Measurements from ENCODE around the gene EPSTI1.
"Not testable (repeated sequence)": the region's sequence is repeated elsewhere in the genome, so short reads cannot be mapped to it uniquely, and the experiment has no call there.

Gene EPSTI1

DNA sequence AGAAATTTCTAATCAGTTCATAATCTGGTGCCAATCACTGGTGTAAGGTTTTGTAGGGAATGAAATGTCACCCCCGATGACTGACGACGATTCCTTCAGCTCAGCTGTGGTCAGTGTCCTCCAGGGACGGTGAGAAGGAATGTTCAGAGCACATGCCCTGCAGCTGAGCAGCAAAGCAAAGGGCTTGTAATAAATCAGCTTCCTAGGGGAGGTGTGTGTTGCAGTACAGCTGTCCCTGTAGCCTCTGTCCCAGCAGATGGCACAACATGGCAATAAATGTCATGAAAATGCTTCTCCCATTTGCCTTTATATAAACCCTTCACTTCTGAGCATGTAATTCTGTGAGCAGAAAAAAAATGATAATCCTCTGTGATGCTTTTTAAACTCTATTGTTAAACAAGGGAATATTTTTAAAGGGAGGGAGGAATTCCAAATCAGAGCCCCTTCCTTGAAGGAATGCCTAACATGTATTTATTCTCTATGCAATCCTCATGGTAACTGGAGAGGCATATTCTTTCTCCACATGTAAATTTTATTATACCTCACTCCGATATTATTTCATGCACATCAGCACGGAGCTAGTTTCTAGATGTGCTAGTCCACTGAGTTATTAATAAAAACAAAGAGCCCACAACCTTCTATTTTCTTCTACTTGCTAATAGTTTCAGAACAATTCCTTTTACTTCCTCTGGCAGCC, 108.1 kb downstream of the EPSTI1 start:
- no peak for FAIRE-seq

DNA sequence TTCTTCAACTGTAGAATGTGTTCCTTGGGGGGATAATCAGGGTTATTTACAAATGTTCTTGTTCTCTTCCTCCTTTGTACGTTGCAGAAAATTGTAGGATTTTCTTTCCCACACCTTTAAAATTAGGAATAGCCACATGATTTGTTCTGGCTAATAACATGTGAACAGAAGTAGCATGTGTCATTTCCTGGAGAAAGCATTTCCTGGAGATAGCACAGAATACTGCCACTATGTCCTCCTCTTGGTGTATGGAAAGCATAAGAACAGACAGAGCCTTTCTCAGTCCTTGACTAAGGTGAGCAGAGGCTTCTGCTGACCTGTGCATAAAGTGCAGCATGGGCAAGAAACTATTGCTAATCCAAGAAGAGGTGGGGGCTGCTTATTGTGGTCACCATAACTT, 108.9 kb downstream of the EPSTI1 start:
- FAIRE-seq, result no peak

GRCh38 chr13:42880056-42880605, 111.9 kb downstream of the EPSTI1 start:
- FAIRE-seq, result no peak

DNA sequence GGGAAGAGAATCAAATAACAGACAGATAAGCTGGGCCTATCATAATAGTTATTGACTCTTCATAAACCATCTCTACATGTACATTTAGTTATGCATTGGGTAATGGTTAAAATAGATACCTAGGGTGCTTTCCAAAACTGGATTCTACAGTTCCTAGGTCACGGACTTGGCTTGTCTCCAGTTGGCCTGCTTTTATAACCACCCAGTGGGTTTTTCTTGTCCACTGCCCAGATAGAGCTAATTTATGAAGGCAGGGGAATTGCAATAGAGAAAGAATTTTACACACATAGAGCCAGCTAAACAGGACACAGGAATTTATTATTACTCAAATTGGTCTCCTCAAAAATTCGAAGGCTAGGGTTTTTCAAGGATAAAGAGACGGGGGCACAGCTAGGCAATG, 113.3 kb downstream of the EPSTI1 start:
- FAIRE-seq, result no peak

GRCh38 chr13:42876887-42877545, 115.0 kb downstream of the EPSTI1 start:
- FAIRE-seq, result no peak

DNA sequence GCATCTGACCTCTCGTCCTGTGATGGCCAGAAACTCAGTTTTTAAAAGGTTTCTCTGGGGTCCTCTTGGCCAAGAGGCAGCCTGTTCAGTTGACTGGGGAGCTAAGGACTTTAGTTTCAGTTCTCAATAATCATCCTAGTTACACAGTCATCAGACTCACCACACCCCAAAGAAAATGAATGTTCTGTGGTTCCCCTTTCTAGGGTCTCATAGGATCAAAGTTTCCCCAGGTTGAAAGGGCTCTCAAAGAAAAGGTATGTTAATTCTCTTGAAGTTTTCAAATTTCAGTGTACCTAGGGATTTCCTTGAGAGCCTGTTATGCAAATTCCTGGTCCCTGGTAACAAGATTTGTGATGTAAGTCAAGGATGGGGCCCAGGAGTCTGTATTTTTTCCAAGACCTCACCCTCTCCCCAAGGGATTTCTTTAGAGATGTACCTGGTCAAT, 115.7 kb downstream of the EPSTI1 start:
- FAIRE-seq, result no peak

- no peak for FAIRE-seq
Observed at GRCh38 chr13:42875475-42876269, 116.4 kb downstream of the EPSTI1 start.

DNA sequence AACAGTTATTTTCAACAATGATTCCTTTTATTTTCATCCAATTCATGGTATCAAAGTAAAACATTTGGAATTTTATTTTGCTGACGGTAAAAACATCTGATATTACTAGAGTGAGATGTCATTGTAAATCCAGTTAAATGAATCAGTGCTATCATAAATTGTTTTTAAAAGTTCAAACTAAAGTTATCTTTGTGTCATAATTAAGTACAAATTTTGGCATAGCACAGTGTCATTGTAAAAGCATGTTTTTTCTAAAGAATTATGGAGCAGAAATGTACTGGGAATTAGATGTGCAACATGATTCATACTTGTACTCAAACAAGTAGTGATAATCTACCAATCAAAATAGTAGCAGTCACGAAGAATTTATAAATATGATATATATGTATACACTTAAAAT, 117.8 kb downstream of the EPSTI1 start:
- no peak for FAIRE-seq

DNA sequence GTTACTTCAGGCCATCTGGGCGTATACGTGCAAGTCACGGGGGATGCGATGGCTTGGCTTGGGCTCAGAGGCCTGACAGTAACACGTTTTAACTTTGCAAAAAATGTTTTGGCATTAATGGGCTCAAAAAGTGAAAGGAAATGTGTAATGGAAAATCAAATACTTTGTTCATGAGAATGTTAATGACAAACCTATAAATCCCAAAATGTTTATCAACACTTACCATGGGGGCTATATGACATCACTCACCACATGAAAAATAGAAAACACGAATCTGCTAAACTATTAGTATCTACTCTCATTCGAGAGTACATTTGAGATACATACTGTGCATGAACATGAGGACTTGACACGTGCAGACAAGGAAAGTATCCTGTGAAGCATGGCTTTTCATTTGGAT, 119.0 kb downstream of the EPSTI1 start:
- no peak for FAIRE-seq

DNA sequence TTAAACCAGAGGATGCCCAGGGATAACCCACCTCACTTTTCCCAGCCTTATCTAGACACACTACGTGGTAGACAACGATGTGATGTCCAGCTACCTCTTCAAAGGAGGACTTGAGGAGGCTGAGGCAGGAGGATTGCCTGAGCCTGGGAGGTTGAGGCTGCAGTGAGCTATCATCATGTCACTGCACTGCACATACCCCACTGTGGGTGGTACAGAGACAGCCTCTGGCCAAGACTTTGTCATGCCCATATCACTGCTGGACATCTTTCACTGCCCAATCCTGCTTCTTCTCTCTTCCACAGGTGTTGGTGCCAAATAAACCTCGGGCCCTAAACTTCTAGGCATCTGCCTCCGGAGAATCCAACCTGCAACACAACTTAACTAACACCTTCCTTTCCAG, 124.8 kb downstream of the EPSTI1 start:
- no peak for FAIRE-seq

GRCh38 chr13:42865768-42866102, 126.3 kb downstream of the EPSTI1 start:
- no peak for FAIRE-seq

DNA sequence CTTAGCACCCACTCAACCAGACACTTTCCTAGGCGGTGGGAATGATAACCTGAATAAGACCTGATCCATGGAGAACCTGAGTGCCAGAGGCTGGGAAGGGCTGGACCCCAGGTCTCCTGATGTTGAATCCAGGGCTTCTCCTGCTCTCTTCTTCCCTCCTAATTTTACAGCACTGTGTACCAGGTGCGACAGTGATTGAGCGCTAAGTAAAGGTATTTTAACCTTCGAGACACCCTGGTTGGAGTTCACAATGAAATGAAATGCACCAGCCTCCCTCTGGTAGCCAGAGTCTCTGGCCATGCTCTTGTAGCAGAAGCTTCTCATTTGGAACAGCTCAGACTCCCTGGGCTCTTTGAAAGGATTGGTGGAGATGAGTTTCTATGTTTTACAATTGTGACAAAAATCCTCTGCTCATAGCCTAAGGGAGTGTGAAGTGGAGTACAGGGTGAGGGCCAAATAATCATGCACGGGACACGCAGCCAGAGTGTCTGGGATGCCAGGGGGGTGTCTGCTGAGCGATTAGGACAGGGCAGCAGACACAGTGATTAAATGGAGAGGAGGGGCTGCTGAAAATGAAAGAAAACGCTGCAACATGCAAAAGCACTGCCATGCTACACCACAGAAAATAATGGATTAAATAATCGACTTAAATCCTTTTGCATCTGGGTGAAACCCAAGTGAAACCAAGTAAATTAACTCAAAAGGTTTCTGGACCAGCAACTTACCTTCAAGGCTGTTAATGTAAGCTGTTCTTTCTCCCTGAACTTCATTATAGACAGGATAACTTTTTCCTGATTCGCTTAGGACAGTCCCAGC, 126.9 kb downstream of the EPSTI1 start:
- no peak for FAIRE-seq

DNA sequence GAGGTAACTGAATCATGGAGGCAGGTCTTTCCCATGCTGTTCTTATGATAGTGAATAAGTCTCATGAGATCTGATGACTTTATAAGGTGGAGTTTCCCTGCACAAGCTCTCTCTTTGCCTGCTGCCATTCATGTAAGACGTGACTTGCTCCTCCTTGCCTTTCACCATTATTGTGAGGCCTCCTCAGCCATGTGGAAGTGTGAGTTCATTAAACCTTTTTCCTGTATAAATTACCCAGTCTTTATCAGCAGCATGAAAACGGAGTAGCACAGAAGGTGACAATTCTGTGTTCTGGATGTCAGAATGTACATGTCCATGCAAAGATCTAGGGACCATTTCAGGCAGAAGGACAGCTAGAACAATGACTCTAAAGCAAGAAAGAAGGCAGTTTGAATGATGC, 129.7 kb downstream of the EPSTI1 start:
- FAIRE-seq, result not testable (repeated sequence)

DNA sequence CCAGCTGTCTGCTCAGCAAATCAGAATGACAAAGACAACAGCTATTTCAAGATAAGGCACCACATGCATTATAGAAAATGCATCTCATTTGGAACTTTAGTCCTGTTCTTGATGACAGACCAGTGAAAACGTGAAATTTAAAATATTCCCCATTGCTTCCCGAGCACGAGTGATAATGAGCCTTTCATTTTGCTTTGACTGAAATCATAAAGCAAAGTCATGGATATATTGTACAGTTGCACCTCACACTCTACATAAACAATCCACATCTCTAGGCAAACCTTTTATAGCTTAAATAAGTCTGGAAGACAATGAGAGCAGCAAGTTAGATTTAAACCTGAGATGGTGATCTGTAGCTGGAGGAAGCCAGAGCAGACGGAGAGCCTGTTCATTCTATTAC, 131.6 kb downstream of the EPSTI1 start:
- FAIRE-seq, result no peak

- no peak for FAIRE-seq
Observed at GRCh38 chr13:42859760-42860159, 132.3 kb downstream of the EPSTI1 start.

DNA sequence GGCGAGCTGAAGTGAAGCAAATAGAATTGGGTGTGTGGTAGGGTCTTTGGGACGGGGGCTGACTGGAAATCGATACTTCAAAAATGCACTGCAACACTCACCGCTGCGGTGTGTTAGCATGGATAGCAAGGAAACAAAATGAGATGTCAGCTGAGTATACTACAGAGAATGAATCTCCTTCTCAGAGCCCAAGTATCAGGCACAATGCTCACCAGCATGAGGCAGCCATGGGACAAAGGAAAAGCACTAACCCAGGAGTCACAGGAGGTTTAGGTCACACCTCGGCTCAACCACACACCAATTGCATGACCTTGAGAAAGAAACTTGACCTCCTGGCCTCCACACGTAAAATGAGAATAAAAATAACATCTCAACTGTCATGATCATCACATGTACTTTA, 136.6 kb downstream of the EPSTI1 start:
- no peak for FAIRE-seq

DNA sequence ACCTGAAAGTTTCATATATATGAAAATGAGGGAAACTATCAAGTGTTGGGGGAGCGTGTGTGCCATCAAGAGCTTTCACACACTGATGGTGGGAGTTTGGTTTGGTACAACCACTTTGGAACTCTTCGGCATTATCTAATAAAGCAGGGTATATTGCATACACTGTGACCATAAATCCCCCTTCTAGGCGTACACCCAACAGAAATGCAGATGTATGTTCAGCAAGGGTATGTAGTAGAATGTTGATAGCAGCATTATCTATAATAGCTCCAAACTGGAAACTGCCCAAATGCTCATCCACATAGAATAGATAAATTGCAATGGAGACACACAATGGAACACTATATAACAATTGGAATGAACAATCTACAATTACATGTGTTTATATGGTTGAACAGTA, 139.9 kb downstream of the EPSTI1 start:
- FAIRE-seq, result no peak

GRCh38 chr13:42849200-42849599, 142.8 kb downstream of the EPSTI1 start:
- no peak for FAIRE-seq

DNA sequence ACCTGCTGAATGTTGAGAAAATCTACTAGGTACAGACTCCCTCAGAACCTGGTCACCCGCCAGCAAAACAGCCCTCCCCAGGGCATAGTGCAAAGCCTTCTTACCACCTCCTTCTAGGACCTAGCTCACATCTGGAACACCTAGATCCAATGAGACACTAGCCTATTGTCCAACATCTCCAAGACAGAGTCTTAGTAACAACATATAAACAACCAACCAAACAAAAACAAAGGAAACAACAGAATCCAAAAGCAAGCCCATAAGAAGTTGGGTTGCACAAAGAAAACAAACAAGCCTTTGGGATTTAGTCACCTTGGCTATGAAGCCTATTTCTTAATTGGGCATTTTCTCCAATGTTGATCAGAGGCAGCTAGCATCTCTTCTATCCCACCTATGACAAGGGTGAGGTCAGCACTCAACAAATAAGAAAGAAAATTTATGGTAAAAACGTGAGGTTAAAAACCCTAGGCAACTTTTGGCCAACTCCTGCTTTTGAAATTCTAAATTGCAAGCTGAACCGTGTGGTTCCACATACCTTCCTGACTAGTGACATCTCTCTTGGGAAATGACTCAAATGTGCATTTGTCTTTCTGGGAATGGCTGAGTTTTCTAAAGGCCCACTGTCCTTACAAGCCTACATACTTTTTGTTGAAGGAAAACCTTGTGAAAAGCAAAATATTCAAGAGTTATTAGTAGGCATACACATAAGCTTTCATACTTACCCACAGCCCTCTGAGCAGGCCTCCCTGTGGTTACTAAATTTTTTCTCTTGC, 144.0 kb downstream of the EPSTI1 start:
- no peak for FAIRE-seq

GRCh38 chr13:42836930-42837690, 154.9 kb downstream of the EPSTI1 start:
- no peak for FAIRE-seq
